ENCODE data around the gene PTPRM. TPM values are rescaled to one million over a fixed set of nuclear protein-coding genes. Genes with fewer than 3 reads are reported as not detected.

Gene PTPRM
- polyA plus RNA-seq, 3 donors, result 89.6 to 94.8 (median 92.6) TPM

- no peak for DNase-seq (ENCODE audit: extremely low read depth in 1 of 11, low read depth in 9 of 11, low spot score in 4 of 11)
Measured at GRCh38 chr18:8349608-8350323, 782.6 kb downstream of the PTPRM start.

DNA sequence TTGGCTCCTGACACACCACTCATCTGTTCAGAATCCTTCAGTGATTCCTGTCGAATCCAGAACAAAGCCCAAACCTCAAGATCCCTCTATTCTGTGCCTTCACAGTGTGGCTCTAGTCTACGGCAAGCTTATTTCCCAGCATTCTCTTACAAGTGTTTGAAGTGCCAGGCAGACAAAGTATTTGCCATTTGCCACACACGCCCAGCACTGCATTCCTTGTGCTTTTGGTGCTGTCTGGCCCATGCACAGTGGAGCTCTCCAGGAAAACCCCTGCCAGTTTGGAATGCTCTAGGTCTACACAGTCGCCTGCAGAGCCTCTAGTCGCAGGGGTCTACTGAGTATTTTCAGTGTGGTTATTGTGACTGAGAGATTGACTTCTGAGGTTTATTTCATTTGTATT lies 783.5 kb downstream of the PTPRM start:
- no peak for DNase-seq (ENCODE audit: extremely low read depth in 1 of 11, low read depth in 9 of 11, low spot score in 4 of 11)

DNA sequence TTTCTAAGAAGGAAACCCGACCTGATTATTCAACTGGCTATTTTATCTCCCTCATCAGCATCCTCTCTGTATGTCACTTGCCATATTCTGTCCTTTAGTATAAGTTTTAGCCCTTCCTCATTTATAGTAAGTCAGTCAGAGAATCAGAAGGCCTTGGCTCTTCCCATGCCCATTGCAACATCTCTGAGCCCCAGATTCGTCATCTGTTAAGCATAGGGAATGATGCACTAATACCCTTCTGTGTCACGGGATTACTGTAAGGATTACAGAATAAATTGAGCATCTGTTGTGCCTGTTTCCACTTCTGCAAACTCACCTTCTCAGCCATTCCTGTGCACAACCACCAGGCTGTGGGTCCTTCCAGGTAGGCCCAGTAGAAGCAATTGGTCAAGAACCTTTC lies 784.0 kb downstream of the PTPRM start:
- DNase-seq (ENCODE audit: extremely low read depth in 1 of 11, low read depth in 9 of 11, low spot score in 4 of 11), result no peak

GRCh38 chr18:8354304-8354703 lies 787.2 kb downstream of the PTPRM start:
- DNase-seq (ENCODE audit: extremely low read depth in 1 of 11, low read depth in 9 of 11, low spot score in 4 of 11), result no peak

- DNase-seq (ENCODE audit: extremely low read depth in 1 of 11, low read depth in 9 of 11, low spot score in 4 of 11), result no peak
Measured at GRCh38 chr18:8356001-8356400, 788.9 kb downstream of the PTPRM start.

- DNase-seq (ENCODE audit: extremely low read depth in 1 of 11, low read depth in 9 of 11, low spot score in 4 of 11), result no peak
Measured at GRCh38 chr18:8357320-8357719, 790.2 kb downstream of the PTPRM start.

DNA sequence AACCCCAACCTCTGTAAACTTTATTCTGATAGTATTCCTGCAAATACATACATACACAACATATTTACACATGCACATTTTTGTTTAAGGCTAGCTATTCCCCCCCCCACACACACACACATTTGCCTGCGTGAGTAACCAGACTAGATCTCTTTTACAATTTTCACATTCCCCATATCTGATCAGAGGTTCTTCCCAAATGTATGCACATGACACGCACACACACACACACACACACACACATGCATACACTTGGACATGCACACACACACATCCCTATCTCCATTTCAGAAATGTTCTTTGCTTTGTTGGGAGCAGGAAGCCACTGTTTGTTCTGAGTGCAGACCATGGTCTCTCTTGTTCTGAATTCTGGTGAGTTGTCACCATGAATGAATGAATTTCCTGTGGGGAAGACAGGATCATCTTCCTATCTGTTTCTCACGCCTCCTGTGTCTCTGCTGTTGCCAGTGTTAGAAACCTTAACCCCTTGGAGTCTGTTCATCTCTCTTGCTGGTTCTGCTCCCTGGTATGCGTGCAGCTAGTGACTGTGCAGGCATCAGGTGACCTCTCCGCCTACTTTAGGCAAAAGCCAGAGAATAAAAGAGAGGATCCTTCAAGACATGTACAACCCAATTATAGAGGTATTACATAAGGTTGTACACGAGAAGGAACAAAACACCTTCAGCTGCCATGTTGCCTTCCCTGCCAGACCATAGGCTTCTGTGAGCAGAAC lies 791.1 kb downstream of the PTPRM start:
- DNase-seq (ENCODE audit: extremely low read depth in 1 of 11, low read depth in 9 of 11, low spot score in 4 of 11), result no peak

- no peak for DNase-seq (ENCODE audit: extremely low read depth in 1 of 11, low read depth in 9 of 11, low spot score in 4 of 11)
Measured at GRCh38 chr18:8359076-8359475, 792.0 kb downstream of the PTPRM start.

GRCh38 chr18:8359481-8359880 lies 792.4 kb downstream of the PTPRM start:
- no peak for DNase-seq (ENCODE audit: extremely low read depth in 1 of 11, low read depth in 9 of 11, low spot score in 4 of 11)

DNA sequence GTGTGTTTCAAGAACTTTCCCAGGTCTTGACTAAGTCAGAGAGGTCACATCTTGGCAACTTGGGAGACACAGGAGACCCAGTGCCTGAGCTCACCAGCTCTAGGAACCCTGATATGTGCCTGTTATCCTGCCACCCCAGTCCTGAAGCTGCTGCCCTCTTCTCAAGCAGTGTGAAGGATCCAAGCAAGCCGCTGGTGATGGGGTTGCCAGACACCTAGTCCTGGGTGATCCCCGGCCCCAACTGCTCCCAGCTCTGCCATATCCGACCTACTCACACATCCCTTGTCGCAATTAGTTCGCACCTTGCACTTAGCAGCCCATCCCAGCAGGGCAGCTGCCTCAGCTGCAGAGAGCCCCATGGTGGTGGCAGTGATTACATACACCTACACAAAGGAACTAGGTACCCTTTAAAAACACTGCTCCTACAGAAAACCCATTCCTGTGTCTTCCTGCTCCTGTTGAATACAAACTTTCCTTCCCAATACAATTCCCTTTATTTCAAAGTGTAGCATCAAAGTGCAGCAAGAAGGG lies 794.9 kb downstream of the PTPRM start:
- no peak for DNase-seq (ENCODE audit: extremely low read depth in 1 of 11, low read depth in 9 of 11, low spot score in 4 of 11)

- no peak for DNase-seq (ENCODE audit: extremely low read depth in 1 of 11, low read depth in 9 of 11, low spot score in 4 of 11)
Measured at GRCh38 chr18:8362863-8363262, 795.7 kb downstream of the PTPRM start.

DNA sequence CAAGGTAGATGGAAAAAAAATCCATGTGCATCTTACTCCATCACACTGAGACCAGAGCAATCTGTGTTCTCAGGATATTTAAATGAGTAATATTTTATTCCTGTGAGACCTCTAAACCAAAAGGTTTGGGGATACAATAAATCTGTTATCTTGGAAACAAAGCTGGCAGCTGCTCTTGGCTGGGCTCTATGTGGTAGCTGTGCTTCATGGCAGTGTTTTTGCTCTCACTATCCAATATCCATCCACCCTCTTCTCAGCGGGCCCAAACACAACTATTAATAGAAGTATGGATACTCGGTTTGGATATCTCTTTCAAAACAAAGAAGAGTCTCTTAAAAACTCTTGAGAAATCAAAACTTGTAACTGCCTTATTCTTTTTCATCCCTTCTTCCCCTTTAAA lies 797.3 kb downstream of the PTPRM start:
- no peak for DNase-seq (ENCODE audit: extremely low read depth in 1 of 11, low read depth in 9 of 11, low spot score in 4 of 11)

DNA sequence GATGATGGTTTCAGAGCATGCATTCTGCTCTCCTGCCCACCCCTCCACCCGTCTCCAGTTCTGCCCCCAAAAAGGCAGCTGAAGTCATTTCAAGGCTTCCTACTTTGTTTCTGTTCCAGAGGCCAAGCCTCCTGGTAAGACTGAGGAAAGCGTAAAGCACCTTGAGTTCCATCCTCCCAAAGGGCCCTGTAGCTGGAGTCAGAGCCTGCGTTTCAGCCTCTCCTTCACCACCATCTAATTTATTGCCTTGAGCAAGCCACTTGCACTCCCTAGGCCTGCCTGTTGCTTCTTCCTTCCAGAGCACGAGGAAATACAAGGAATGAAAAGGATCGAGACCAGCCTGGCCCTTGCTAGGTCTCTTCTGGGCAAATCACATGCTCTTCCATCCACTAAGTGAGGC lies 797.9 kb downstream of the PTPRM start:
- no peak for DNase-seq (ENCODE audit: extremely low read depth in 1 of 11, low read depth in 9 of 11, low spot score in 4 of 11)

GRCh38 chr18:8365528-8365927 lies 798.4 kb downstream of the PTPRM start:
- DNase-seq (ENCODE audit: extremely low read depth in 1 of 11, low read depth in 9 of 11, low spot score in 4 of 11), result no peak

- DNase-seq (ENCODE audit: extremely low read depth in 1 of 11, low read depth in 9 of 11, low spot score in 4 of 11), result no peak
Measured at GRCh38 chr18:8366070-8366469, 799.0 kb downstream of the PTPRM start.

DNA sequence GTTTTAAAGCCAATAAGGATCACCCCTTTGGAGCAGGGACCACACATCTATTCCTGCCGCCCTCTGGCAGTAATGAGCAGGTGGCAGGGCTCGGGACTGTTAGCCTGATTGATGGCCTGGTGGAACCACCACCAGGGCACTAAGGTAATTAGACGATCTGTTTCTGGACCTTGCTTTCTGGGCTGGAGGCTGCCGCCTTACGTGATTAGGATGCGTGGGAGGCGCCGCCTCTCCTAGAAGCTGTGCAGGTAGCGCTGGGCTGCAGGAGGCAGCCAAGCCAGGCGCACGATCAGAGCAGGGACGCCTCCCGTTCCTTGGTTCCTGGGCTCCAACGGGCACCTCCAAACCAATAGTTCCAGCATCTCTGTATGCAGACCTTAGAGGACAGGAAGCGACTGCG lies 799.5 kb downstream of the PTPRM start:
- DNase-seq (ENCODE audit: extremely low read depth in 1 of 11, low read depth in 9 of 11, low spot score in 4 of 11), result peak in 1 of 11 donors; percentile 18

GRCh38 chr18:8367217-8367988 lies 800.3 kb downstream of the PTPRM start:
- peak in 9 of 11 donors; percentile 35 to 60 (median 49) for DNase-seq (ENCODE audit: extremely low read depth in 1 of 11, low read depth in 9 of 11, low spot score in 4 of 11)

GRCh38 chr18:8368512-8369217 lies 801.5 kb downstream of the PTPRM start:
- DNase-seq (ENCODE audit: extremely low read depth in 1 of 11, low read depth in 9 of 11, low spot score in 4 of 11), result no peak

DNA sequence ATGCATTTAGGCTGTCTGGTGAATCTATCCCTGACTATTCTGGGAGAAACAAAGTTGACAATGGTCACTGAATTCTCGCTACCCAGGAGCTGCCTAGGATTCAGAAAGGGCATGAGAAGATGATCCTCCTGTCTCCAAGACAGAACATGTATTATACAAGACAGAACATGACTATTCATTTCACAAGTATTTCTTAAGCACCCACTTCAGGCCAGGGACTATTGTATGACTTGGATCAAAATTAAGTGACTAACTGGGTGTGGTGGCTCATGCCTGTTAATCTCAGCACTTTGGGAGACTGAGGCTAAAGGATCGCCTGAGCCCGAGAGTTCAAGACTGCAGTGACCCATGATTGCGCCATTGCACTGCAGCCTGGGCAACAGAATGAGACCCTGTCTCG lies 806.4 kb downstream of the PTPRM start:
- DNase-seq (ENCODE audit: extremely low read depth in 1 of 11, low read depth in 9 of 11, low spot score in 4 of 11), result no peak

All from renal cortex interstitium (tissue), 11 donors.